ENCODE measurements around the gene MGA. TPM values are rescaled to one million over a fixed set of nuclear protein-coding genes. Genes with fewer than 3 reads are reported as not detected.

Gene MGA
- total RNA-seq, 1 donor from 2014 or later: 32.6 TPM

- TF ChIP-seq EZH2 (IDR thresholded peaks at IDR 0.05; ENCODE audit: insufficient read depth, low read length) (no peak), CTCF (IDR thresholded peaks at IDR 0.05; ENCODE audit: insufficient read depth, low read depth, low read length) (no peak)
- no peak overlapping the region for H3K27ac ChIP-seq (ENCODE audit: low read depth, low read length)
- H3K9me3 Mint-ChIP-seq (ENCODE audit: unreplicated experiment): no peaks in the 10 kb centered on the region
- H4K20me1 ChIP-seq (ENCODE audit: insufficient read depth, low read length): peaks cover 67% of the 10 kb centered on the region
- H3K4me2 ChIP-seq (ENCODE audit: low read length): peak overlapping the region; percentile 25
- no peaks in the 10 kb centered on the region for H3K36me3 ChIP-seq (ENCODE audit: insufficient read depth, low read length)
- peaks cover 19% of the 10 kb centered on the region for H3K36me3 Mint-ChIP-seq (ENCODE audit: low read depth, unreplicated experiment)
- FAIRE-seq: no peak
- H3K9ac ChIP-seq (ENCODE audit: low read length): no peak overlapping the region
- H3K27ac Mint-ChIP-seq (ENCODE audit: unreplicated experiment): no peak overlapping the region
- no peak for DNase-seq (ENCODE audit: low read depth)
- peaks cover 18% of the 10 kb centered on the region for H3K79me2 ChIP-seq (ENCODE audit: insufficient read depth, low read length)
- H3K27me3 Mint-ChIP-seq (ENCODE audit: low read depth, unreplicated experiment): no peaks in the 10 kb centered on the region
- no peaks in the 10 kb centered on the region for H3K9me3 ChIP-seq (ENCODE audit: insufficient read depth, low read depth, low read length)
- peaks cover 4% of the 10 kb centered on the region for H3K4me1 Mint-ChIP-seq (ENCODE audit: low read depth, unreplicated experiment)
- H2AFZ ChIP-seq (ENCODE audit: low read depth, low read length): no peak overlapping the region
- H3K27me3 ChIP-seq (ENCODE audit: insufficient read depth, low read length): no peaks in the 10 kb centered on the region
- peaks cover 5% of the 10 kb centered on the region for H3K4me1 ChIP-seq (ENCODE audit: insufficient read depth, low read length)
- H3K4me3 Mint-ChIP-seq (ENCODE audit: unreplicated experiment): no peak overlapping the region
- H3K4me3 ChIP-seq (ENCODE audit: insufficient read depth, low read depth, low read length): no peak overlapping the region
Measured at GRCh38 chr15:41809526-41810220, 149.5 kb downstream of the MGA start.

- H3K27me3 Mint-ChIP-seq (ENCODE audit: low read depth, unreplicated experiment): no peaks in the 10 kb centered on the region
- peaks cover 17% of the 10 kb centered on the region for H3K36me3 Mint-ChIP-seq (ENCODE audit: low read depth, unreplicated experiment)
- peaks cover 2% of the 10 kb centered on the region for H3K4me1 Mint-ChIP-seq (ENCODE audit: low read depth, unreplicated experiment)
- no peak for DNase-seq (ENCODE audit: low read depth)
- Histone ChIP-seq H3K79me2 (ENCODE audit: insufficient read depth, low read length) (peaks cover 13% of the 10 kb centered on the region), H3K27ac (ENCODE audit: low read depth, low read length) (no peak overlapping the region), H3K4me2 (ENCODE audit: low read length) (no peak overlapping the region), H4K20me1 (ENCODE audit: insufficient read depth, low read length) (peaks cover 62% of the 10 kb centered on the region), H2AFZ (ENCODE audit: low read depth, low read length) (no peak overlapping the region), H3K9ac (ENCODE audit: low read length) (no peak overlapping the region), H3K4me1 (ENCODE audit: insufficient read depth, low read length) (peaks cover 5% of the 10 kb centered on the region), H3K36me3 (ENCODE audit: insufficient read depth, low read length) (no peaks in the 10 kb centered on the region), H3K27me3 (ENCODE audit: insufficient read depth, low read length) (no peaks in the 10 kb centered on the region), H3K4me3 (ENCODE audit: insufficient read depth, low read depth, low read length) (no peak overlapping the region), H3K9me3 (ENCODE audit: insufficient read depth, low read depth, low read length) (no peaks in the 10 kb centered on the region)
- FAIRE-seq: no peak
- no peaks in the 10 kb centered on the region for H3K9me3 Mint-ChIP-seq (ENCODE audit: unreplicated experiment)
- H3K27ac Mint-ChIP-seq (ENCODE audit: unreplicated experiment): no peak overlapping the region
- TF ChIP-seq CTCF (IDR thresholded peaks at IDR 0.05; ENCODE audit: insufficient read depth, low read depth, low read length) (no peak), EZH2 (IDR thresholded peaks at IDR 0.05; ENCODE audit: insufficient read depth, low read length) (no peak)
- no peak overlapping the region for H3K4me3 Mint-ChIP-seq (ENCODE audit: unreplicated experiment)
Measured at GRCh38 chr15:41810651-41811431, 150.6 kb downstream of the MGA start.

Measured in astrocyte (in vitro differentiated cells and primary cell).